ENCODE data around the gene C12orf57.

The C12orf57 gene

DNA sequence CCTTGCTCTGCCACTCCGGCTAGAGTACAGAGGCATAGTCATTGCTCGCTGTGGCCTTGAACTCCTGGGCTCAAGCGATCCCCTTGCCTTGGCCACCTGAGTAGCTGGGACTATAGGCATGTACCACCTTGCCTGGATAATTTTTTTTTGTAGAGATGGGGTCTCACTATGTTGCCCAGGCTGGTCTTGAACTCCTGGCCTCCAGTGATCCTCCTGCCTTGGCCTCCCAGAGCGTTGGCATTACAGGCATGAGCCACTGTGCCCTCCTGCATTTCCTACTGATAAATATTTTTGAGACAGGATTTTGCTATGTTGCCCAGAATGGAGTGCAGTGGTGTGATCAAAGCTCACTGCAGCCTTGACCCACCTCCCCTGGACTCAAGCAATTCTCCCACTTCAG is 36.3 kb downstream of the C12orf57 start:
- TF ChIP-seq, protein P1, sequence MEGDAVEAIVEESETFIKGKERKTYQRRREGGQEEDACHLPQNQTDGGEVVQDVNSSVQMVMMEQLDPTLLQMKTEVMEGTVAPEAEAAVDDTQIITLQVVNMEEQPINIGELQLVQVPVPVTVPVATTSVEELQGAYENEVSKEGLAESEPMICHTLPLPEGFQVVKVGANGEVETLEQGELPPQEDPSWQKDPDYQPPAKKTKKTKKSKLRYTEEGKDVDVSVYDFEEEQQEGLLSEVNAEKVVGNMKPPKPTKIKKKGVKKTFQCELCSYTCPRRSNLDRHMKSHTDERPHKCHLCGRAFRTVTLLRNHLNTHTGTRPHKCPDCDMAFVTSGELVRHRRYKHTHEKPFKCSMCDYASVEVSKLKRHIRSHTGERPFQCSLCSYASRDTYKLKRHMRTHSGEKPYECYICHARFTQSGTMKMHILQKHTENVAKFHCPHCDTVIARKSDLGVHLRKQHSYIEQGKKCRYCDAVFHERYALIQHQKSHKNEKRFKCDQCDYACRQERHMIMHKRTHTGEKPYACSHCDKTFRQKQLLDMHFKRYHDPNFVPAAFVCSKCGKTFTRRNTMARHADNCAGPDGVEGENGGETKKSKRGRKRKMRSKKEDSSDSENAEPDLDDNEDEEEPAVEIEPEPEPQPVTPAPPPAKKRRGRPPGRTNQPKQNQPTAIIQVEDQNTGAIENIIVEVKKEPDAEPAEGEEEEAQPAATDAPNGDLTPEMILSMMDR (IDR thresholded peaks at IDR 0.05) = no peak
- no peak for TF ChIP-seq ZFX (IDR thresholded peaks at IDR 0.05; ENCODE audit: borderline replicate concordance)
- 0 out of 2 replicates have a peak overlapping the region, but pooled peaks have one; percentile 30 for H3K27ac ChIP-seq

DNA sequence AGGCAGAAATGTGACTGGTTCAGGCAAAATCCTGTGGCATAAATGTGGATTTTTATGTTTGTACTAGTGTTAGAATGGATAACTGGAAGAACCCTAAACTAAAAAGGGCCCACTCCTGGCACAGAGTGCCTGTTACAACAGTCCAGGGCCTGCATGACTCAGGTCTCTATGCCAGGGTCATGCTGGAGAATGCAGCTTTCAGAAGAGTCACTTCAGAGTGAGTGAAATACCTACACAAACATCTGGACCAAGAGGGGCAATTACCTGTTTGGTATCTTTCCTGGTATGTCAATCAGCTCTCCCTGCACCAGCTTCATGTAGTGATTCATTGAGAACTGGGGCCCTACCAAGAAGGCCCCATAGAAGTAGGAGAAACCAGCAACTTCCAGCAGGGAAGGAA is 36.9 kb downstream of the C12orf57 start:
- H3K27ac ChIP-seq = peak overlapping the region; percentile 3; the same call in 1 of the 2 replicates
- TF ChIP-seq ZFX (IDR thresholded peaks at IDR 0.05; ENCODE audit: borderline replicate concordance) = no peak
- TF ChIP-seq, protein P1 (IDR thresholded peaks at IDR 0.05) = no peak

DNA sequence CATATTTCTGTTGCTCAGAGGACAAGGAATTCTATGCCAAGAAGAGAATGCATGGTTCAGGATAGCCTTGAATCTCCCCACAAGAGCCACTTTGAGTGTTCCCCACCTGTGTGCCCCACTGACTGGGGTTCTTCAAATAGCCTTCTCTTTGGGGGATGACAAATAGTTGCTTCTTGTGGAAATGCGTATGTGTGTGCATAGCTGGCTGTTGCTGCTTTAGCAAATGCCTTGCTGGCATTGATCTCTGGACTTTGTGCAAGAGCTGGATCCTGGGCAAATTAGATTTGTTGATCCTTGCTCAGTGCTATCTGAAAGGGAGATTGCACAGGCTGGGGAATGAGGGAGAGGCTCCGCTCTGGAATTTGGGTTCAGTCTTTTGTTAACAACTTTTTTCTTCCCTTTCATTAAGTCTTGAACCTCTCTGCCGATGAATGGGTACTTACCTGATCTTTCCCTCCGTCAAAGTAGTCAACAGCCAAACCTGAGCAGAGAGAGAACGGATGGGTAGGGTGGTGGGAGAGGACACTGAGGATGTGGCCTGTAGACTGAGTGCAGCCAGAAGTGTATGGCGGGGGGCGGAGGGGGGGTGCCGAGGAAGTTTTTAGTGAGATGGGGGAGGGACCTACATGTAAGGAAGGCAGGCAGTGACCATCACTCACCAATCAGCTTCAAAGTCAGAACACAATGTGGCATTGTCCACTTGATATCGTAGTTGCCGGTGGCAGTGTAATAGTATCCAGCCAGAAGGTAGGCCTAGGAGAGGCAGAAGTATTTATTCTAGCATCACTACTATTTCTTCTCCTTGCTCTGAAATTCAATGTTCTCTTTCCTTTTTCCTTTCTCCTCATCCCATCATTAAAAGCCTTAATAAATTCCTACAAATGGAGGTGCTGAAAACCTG is 37.6 kb downstream of the C12orf57 start:
- TF ChIP-seq ZFX (IDR thresholded peaks at IDR 0.05; ENCODE audit: borderline replicate concordance) = no peak
- TF ChIP-seq, protein P1 (IDR thresholded peaks at IDR 0.05) = no peak
- peak overlapping the region; percentile 3; the same call in 1 of the 2 replicates for H3K27ac ChIP-seq

DNA sequence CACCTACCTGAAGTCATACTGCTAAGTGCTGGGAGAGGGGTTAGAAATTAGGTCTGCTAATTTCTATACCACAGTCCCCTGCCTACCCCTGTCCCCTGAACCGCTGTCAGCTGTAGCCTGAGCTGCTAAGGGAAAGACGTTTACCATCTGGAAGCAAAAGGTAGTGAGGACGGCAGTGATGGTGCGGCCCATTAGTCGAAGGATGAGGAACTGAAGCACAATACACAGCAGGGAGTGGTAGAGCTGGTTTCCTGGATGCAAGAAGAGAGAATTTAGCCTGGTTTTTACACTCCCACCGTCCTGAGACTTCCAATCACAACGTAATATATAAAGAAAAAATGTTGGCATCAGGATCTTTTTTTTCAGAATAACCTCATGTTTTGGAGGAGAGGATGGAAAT is 38.7 kb downstream of the C12orf57 start:
- no peak overlapping the region for H3K27ac ChIP-seq
- no peak for TF ChIP-seq ZFX (IDR thresholded peaks at IDR 0.05; ENCODE audit: borderline replicate concordance)
- TF ChIP-seq, protein P1 (IDR thresholded peaks at IDR 0.05) = no peak

DNA sequence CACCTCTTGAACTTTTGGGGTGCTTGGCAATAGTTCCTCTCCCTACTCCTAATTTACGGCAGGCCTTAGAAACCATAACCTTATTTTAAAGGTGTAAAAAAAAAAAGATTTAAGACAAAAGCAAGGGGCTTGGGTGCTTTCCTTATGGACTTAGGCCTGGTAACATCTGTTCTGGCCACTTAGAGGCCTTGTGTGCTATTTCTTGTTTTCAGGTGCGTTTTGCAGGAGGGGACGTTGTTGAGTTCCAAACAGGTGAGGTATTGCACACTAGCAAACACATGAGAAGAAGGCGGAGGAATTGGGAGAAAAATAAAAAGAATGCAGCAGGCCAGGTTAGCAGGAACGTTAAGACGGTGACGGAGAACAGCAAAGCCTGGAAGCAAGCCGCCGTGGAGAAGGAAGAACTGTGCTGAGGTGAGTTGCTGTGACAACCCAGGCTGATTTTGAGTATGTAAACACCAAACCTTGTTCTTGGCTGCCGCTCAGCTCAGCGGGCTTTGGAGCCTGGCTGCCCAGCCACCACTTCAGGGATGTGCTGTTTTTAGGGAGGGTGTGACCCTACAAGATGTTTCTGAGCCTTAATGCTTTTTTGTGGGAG is 44.2 kb downstream of the C12orf57 start:
- H3K27ac ChIP-seq = peak overlapping the region; percentile 96
- TF ChIP-seq, protein P1 (IDR thresholded peaks at IDR 0.05) = no peak
- no peak for TF ChIP-seq ZFX (IDR thresholded peaks at IDR 0.05; ENCODE audit: borderline replicate concordance)
